DMS79 treated with DMSO at 0.1 percent for 48 hours (cell line): Measurements from ENCODE around the gene STARD13.

Source experiments
- DNase-seq: peaks from one replicate; lab custom pipeline; 2025; lab: John Stamatoyannopoulos, UW

Gene STARD13

DNA sequence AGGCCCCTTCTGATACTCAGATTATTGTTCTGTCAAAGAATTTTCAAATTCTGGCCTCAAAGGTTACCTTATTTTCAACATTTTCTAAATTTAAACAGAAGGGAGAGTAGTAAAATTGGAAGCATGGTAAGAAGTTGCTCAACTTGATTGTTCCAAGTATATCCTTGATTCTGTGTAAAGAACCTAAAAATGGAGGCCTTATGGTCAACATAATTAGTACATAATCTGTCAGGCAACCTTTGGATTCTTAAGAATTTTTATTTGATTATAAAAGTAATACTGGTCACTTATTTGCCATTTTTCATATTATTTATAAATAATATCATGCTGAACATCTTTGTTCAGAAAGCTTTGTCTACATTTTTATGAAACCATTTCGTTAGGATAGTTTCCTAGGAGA, 83.9 kb downstream of the STARD13 start:
- no peak for DNase-seq

- DNase-seq: no peak
Measured at GRCh38 chr13:33199289-33199850, 86.2 kb downstream of the STARD13 start.

GRCh38 chr13:33197541-33197971, 88.0 kb downstream of the STARD13 start:
- DNase-seq: no peak

DNA sequence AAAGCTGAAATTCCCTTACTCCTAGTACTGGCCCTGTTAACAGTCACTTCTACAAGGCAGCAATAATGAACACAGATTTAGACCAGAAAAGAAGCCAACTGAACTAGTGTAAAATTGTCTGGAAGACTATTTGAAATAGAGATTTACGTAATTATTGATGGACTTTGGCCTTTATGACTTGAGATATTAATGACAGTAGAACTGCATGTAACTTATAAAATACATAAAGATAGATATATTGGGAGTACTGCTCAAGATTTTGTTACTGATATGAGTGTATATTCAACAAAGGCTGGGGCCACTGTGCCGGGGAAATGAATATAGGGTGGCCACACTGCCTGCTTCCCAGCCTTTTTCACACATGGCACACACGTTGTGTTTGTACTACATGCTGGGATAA, 88.8 kb downstream of the STARD13 start:
- no peak for DNase-seq

- DNase-seq: no peak
Measured at GRCh38 chr13:33195693-33196464, 89.7 kb downstream of the STARD13 start.

GRCh38 chr13:33194820-33195692, 90.5 kb downstream of the STARD13 start:
- no peak for DNase-seq

DNA sequence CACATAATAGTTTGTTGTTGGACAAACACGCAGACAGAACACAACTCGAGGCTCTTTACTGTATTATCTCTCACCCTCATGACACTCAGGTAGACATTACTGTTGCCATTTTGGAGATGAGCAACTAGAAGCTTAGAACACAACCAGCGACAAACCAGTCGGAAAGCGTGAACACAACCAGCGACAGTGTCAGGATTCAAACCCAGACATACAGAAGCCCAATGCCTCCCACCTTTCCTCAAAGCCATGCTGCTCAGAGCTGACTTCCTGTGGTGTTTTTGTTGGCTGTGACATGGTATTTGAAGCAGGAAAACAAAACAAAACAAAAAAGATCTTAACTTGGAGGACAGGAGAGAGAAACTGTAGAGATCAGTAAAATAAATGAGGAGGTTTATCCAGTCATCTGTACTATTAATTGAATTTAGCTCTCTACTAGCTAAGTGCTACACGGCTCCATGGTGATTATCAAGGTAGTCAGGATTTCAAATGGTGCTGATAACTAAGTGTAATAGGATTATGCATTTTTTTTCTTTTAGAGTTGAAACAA, 92.1 kb downstream of the STARD13 start:
- no peak for DNase-seq

DNA sequence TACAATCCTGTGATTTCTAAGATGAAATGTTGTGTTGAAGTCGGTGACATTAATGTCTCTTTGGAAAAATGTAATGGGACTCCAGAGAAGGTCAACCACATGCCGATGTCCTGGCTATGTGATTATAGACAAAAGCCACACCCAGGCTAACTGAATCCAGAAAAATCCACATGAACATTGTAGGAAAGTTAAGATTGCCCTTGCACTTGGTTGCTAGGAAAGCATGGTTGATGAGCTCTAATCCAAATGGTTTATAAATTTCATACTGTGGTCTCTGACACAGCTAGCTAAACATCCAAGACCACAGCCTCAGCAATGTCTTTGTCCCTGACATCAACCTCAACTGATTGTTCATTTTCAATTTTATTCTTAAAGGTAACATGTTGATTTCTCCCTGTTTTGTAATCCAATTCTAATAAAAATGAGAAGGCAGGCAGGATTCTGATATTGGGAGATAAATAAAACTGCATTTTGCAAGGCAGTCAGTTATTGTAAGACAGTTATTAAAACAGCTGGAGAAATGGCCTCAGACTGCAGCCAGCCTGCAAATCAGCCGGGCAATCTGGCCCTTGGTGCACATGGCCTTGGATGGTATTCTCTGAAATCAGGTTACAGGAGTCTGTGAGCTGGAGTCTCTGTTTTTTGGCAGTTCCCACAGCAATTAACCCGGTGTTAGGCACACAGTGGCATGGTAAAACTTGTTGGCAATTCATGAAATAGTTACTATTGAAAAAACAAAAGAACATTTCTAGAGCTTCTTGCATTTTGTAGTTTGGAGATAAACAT, 93.9 kb downstream of the STARD13 start:
- DNase-seq: no peak

DNA sequence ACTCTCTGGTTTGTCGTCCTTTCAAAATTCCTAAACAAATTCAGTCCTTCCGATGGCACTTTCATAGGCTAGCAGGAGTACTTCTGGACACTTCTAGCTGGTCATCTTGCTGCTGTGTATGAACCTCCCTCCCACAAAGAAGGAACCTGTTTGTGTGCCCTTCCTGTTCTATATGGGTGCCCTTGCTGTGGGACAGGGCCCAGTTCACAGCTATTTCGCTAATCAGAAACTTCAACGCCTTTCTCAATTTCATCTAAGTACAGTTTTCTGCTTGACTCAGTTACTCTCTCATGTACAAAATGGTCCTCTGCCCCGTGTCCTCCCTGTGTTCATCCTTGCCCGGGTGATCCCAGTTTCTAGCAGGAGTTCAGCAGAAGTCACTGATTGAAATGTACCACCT, 96.1 kb downstream of the STARD13 start:
- DNase-seq: no peak

DNA sequence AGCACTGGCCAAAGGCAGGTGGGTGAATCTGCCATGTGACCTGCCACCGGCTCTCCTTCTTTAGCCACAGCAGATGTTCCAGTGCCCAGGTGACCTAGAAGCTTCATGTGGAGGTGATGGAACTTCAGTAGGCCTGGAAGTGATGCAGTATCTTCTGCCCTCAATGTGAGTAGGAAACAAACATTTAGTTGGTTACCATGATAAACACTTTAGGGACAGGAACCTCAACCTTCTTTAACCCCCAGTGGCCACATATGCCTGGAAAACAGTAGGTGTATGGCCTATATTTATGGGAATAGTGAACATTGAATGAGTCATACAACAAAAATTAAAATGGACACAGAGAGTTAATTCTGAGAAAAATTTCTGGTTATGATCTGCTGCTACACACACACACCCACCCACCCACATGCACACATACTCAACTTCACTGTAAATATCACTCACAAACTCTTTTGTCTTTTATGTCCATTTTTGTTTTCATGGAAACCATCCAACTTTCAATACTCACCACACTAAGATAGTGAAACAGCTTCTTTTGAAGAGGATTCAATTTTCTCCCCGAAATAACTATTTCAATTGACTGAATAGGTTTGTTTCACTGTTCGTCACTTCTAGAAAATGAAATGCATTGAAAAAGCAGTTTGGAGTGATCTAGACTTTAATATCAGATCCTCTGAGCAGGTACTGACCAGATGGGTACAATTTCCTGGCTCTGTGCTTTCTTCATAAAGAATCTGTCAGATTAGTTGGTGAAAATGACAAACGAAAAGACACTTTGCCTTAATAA, 97.3 kb downstream of the STARD13 start:
- DNase-seq: no peak

GRCh38 chr13:33186861-33187291, 98.7 kb downstream of the STARD13 start:
- peak; percentile 46 for DNase-seq

GRCh38 chr13:33185853-33186252, 99.7 kb downstream of the STARD13 start:
- DNase-seq: no peak

- DNase-seq: no peak
Measured at GRCh38 chr13:33184530-33184929, 101.0 kb downstream of the STARD13 start.

DNA sequence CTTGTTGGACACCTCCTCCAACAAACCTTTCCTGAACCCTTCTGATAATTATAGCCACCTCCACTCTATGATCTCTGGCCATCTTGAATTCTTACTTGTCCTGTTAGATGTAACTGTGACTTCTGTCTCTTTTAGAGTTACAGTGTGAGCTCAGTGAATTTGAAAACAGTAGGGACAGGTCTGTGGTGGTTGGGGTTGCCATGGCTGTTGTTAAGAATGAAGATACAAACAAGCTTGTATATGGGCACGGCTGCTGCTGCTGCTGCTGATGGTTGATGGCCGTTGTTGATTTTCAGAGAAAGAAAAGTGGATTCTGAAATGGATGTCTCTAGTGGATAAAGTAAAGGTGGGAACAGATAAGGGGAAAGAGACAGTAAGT, 101.5 kb downstream of the STARD13 start:
- no peak for DNase-seq

DNA sequence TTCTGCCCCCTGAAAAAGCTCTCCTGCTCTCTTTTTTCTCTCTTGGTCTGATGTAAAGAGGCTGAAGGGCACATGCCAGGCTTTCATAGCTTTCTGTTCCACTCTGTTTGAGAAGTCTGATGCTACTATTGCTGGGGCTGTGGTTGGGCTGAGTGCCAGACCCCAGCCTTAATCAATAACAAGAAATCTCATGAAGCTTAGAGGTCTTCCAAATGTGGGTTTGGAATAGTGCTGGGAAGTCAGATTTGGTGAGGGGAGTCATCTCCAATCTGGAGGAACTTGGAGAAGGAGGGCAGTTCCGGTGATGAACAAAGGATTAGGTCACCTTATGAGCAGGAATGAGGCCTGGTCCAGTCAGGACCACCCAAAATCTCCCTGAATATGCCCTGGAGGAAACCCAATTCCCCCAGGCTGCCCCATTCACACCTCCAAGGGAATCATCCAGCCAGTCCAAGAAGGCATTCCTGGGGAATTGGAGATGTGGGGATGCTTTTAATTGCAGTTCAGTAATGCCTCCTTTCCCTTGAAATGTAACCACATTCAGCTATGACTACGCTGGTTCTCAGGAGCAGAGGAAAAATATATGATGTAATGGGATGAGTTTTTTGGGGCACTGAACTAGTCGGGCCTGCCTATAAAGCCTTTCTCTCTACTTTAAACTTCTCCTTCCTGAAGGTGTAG, 102.0 kb downstream of the STARD13 start:
- no peak for DNase-seq

DNA sequence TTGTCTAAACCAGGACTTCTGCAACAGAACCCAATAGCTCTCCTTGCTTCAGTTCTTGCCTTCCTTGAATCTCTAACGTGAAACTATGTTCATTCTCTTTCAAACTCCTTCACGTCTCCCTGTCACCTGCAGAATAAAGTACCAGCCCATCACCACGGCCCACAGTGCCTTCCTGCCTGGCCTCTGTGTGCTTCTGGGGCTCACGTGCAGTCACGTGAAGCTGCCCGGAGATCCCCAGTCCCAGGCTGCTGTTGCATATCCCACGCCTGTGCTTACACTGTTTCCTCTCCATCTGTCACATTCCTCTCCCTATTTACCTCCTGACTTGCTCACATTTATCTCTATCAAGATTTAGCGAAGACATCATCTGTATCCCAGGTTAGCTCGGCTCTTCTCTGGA, 102.8 kb downstream of the STARD13 start:
- DNase-seq: no peak

- DNase-seq: no peak
Measured at GRCh38 chr13:33181264-33181663, 104.3 kb downstream of the STARD13 start.

DNA sequence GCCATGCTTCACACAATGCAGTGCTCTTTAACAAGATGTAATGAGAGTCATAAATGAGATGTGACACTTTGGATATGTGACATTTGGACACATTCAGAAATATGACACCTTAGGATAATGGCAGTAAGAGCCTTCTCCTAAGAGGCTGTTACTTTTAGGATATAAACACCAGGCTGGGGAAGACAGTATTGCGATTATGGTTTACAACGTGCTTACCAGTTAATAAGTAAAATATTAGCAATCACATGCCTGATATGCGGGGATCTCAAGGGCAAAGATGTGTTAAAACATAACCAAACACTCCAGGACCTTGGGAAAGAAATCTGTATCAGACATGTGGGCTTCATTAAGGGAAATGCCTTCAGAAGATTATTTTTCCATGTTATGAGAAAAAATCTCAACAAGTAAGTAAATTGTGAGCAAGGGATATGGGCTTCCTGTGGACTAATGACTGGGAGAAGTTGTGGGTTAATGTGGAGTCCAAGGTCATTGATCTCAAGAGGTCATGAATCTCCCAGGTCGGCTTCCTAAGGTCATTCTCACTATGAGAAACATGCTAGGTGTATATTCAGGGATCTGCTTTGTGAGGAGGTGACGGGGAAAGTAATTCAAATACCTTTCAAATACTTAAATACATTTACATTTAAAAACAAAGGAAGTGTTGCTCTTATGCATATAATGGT, 105.3 kb downstream of the STARD13 start:
- no peak for DNase-seq

GRCh38 chr13:33179463-33179862, 106.1 kb downstream of the STARD13 start:
- no peak for DNase-seq
